Neural cell (in vitro differentiated cells): ENCODE results near the gene DHPS. TPM values are rescaled to one million over a fixed set of nuclear protein-coding genes. Genes with fewer than 3 reads are reported as not detected.

Source experiments
- H2AFZ ChIP-seq: fragments of 200-600, 300-800 bp; sonication (generic), shearing (Covaris generic); 2 replicates; pipeline ENCODE4 v1.6.0; 2014; ENCODE audit warnings: low read depth, mild to moderate bottlenecking, antibody characterized with exemption, low read length, moderate library complexity
- H3F3A ChIP-seq: fragments of 200-600 bp; shearing (Covaris generic); 2 replicates; pipeline ENCODE4 v1.6.1; 2016; ENCODE audit warnings: mild to moderate bottlenecking, moderate library complexity, mixed read lengths, antibody characterized with exemption, low read length; ENCODE audit not compliant: insufficient read depth, poor library complexity, severe bottlenecking
- H3K27ac ChIP-seq: fragments of 200-600, 300-800 bp; sonication (generic), shearing (Covaris generic); 2 replicates; pipeline ENCODE4 v1.5.1; 2014; ENCODE audit warnings: mild to moderate bottlenecking, low read length, moderate library complexity
- H3K27me3 ChIP-seq: fragments of 300-800, 200-600 bp; sonication (generic), shearing (Covaris generic); 2 replicates; pipeline ENCODE4 v1.6.0; 2014; ENCODE audit warnings: mild to moderate bottlenecking, low read depth, low read length, moderate library complexity; ENCODE audit not compliant: insufficient read depth
- H3K36me3 ChIP-seq: fragments of 300-800, 200-600 bp; sonication (generic), shearing (Covaris generic); 2 replicates; pipeline ENCODE4 v1.5.1; 2014; ENCODE audit warnings: mild to moderate bottlenecking, antibody characterized with exemption, low read length, moderate library complexity; ENCODE audit not compliant: insufficient read depth
- H3K4me2 ChIP-seq: fragments of 300-800, 200-600 bp; sonication (generic), shearing (Covaris generic); 2 replicates; pipeline ENCODE4 v1.6.0; 2014; ENCODE audit warnings: mild to moderate bottlenecking, low read length
- H3K4me3 ChIP-seq: fragments of 300-800, 200-600 bp; sonication (generic), shearing (Covaris generic); 2 replicates; pipeline ENCODE4 v1.5.1; 2014; ENCODE audit warnings: mild to moderate bottlenecking, low read length, moderate library complexity
- H3K79me2 ChIP-seq: fragments of 200-600 bp; shearing (Covaris generic); replicated peaks from 2 replicates; pipeline ENCODE4 v1.6.0; 2014; ENCODE audit warnings: mild to moderate bottlenecking, low read length, moderate library complexity; ENCODE audit not compliant: insufficient read depth
- H3K9ac ChIP-seq: fragments of 300-800, 200-600 bp; sonication (generic), shearing (Covaris generic); 2 replicates; pipeline ENCODE4 v1.6.1; 2016; ENCODE audit warnings: mild to moderate bottlenecking, low read length, mixed read lengths
- H3K9me2 ChIP-seq: fragments of 200-600 bp; shearing (Covaris generic); 2 replicates; pipeline ENCODE4 v1.6.1; 2016; ENCODE audit warnings: mild to moderate bottlenecking, low read length, mixed read lengths; ENCODE audit not compliant: insufficient read depth
- H3K9me3 ChIP-seq: fragments of 200-600, 300-800 bp; sonication (generic), shearing (Covaris generic); 2 replicates; pipeline ENCODE4 v1.6.1; 2016; ENCODE audit warnings: mild to moderate bottlenecking, mixed run types, low read length, moderate library complexity, mixed read lengths
- H4K20me1 ChIP-seq: fragments of 200-600 bp; shearing (Covaris generic); 2 replicates; pipeline ENCODE4 v1.6.1; 2016; ENCODE audit warnings: mild to moderate bottlenecking, mixed run types; ENCODE audit not compliant: insufficient read depth
- EP300 ChIP-seq: fragments of 450-650 bp; conservative IDR thresholded peaks from 2 replicates; pipeline ENCODE4 v1.6.1; 2014; ENCODE audit warnings: antibody characterized with exemption, mild to moderate bottlenecking, moderate library complexity; ENCODE audit not compliant: poor library complexity, severe bottlenecking
- EZH2 ChIP-seq: fragments of 200-600, 300-800 bp; shearing (Covaris generic), sonication (generic); IDR thresholded peaks from 2 replicates; pipeline ENCODE4 v1.6.1; 2014; ENCODE audit warnings: antibody characterized with exemption, low read length, borderline replicate concordance, mild to moderate bottlenecking; ENCODE audit not compliant: insufficient read depth, poor library complexity, severe bottlenecking
- MXI1 ChIP-seq: fragments of 450-650 bp; conservative IDR thresholded peaks from 2 replicates; pipeline ENCODE4 v1.6.1; 2014; ENCODE audit warnings: antibody characterized with exemption, mild to moderate bottlenecking; ENCODE audit not compliant: poor library complexity, severe bottlenecking
- POLR2AphosphoS5 ChIP-seq: IDR thresholded peaks from 2 replicates; pipeline ENCODE4 v1.6.1; 2012
- RAD21 ChIP-seq: fragments of 450-650 bp; conservative IDR thresholded peaks from 2 replicates; pipeline ENCODE4 v1.6.1; 2014; ENCODE audit warnings: antibody characterized with exemption, mild to moderate bottlenecking, moderate library complexity
- SMC3 ChIP-seq: fragments of 450-650 bp; conservative IDR thresholded peaks from 2 replicates; pipeline ENCODE4 v1.6.1; 2014; ENCODE audit warnings: antibody characterized with exemption, mild to moderate bottlenecking, moderate library complexity; ENCODE audit not compliant: poor library complexity
- TAF1 ChIP-seq: IDR thresholded peaks from 2 replicates; pipeline ENCODE4 v1.6.1; 2012; ENCODE audit warnings: low read depth
- polyA minus RNA-seq: library from RNA; depleted of rRNA, polyadenylated mRNA; stranded (reverse); fragments of >200 nt; gene quantifications from 2 replicates; pipeline ENCODE4 v1.2.3, GENCODE V29; 2014
- polyA plus RNA-seq: library from polyadenylated mRNA; depleted of rRNA; stranded (reverse); fragments of >200 nt; gene quantifications from 2 replicates; pipeline ENCODE4 v1.2.3, GENCODE V29; 2014
- TF ChIP-seq, protein P1 (sequence below): fragments of 450-650 bp; IDR thresholded peaks from 2 replicates; pipeline ENCODE4 v1.5.1; 2014; ENCODE audit warnings: antibody characterized with exemption, mild to moderate bottlenecking, moderate library complexity; ENCODE audit not compliant: poor library complexity, severe bottlenecking
- TF ChIP-seq, protein P2 (sequence below): IDR thresholded peaks from 2 replicates; pipeline ENCODE4 v1.6.1; 2012; ENCODE audit warnings: borderline replicate concordance

The DHPS gene
- polyA plus RNA-seq (227 and 239 TPM in 2 replicates), polyA minus RNA-seq (78.4 and 104 TPM in 2 replicates)

DNA sequence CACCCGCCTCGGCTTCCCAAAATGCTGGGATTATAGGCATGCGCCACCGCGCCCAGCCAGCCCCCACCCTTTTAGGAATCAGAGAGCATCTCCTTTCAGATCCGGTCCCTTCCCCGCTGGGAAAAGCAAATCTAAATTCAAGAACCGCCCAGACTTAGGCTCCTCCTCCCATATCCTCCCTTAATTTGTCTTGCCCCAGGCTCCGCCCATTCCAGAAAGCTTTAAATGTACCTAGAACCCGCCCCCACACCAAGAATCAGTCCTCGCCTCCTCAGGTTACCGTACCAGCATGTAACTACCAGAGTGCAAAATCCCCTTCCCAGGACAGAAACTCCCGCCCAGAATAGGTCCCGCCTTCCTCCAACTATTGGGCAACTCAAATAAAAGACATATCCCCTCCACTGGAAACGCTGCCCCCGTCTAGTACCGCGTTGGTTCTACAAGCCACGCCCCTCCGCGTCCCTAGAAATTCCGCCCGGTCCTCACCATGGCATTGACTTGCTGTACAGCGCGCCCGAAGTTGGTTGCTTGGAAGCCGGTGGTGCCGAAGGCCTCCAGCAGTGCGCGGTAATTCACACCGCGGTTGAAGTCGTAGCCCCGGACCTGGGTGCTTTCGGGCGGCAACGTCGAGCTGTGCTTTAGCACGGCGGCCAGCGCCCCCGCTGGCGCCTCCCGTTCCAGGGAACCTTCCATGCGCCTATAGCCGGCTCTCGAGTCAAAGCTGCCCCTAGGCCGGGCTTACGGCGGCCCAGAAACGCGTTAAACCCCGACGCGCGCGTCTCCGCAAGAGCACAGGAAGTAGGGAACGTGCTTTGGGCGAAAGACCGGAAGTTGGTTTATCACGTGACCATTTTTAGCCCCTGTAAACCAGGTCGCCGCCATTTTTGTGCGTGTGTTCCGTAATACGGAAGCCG lies at the start of gene DHPS:
Gene DHPS, minus strand, starts transcription at position 807 of the 914 bp plus-strand sequence. Its CDS starts 114 bp downstream, at position 693.
- peaks cover 12% of the 10 kb centered on the region for H3K79me2 ChIP-seq
- H3F3A ChIP-seq, result peaks cover 6% of the 10 kb centered on the region
- TF ChIP-seq RAD21 (peak; percentile 44), EZH2 (no peak), TAF1 (no peak), SMC3 (peak; percentile 32), POLR2AphosphoS5 (peak; percentile 92), EP300 (peak; percentile 67), MXI1 (peak; percentile 93)
- TF ChIP-seq, protein P1, sequence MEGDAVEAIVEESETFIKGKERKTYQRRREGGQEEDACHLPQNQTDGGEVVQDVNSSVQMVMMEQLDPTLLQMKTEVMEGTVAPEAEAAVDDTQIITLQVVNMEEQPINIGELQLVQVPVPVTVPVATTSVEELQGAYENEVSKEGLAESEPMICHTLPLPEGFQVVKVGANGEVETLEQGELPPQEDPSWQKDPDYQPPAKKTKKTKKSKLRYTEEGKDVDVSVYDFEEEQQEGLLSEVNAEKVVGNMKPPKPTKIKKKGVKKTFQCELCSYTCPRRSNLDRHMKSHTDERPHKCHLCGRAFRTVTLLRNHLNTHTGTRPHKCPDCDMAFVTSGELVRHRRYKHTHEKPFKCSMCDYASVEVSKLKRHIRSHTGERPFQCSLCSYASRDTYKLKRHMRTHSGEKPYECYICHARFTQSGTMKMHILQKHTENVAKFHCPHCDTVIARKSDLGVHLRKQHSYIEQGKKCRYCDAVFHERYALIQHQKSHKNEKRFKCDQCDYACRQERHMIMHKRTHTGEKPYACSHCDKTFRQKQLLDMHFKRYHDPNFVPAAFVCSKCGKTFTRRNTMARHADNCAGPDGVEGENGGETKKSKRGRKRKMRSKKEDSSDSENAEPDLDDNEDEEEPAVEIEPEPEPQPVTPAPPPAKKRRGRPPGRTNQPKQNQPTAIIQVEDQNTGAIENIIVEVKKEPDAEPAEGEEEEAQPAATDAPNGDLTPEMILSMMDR, result peak; percentile 53
- TF ChIP-seq, protein P2, sequence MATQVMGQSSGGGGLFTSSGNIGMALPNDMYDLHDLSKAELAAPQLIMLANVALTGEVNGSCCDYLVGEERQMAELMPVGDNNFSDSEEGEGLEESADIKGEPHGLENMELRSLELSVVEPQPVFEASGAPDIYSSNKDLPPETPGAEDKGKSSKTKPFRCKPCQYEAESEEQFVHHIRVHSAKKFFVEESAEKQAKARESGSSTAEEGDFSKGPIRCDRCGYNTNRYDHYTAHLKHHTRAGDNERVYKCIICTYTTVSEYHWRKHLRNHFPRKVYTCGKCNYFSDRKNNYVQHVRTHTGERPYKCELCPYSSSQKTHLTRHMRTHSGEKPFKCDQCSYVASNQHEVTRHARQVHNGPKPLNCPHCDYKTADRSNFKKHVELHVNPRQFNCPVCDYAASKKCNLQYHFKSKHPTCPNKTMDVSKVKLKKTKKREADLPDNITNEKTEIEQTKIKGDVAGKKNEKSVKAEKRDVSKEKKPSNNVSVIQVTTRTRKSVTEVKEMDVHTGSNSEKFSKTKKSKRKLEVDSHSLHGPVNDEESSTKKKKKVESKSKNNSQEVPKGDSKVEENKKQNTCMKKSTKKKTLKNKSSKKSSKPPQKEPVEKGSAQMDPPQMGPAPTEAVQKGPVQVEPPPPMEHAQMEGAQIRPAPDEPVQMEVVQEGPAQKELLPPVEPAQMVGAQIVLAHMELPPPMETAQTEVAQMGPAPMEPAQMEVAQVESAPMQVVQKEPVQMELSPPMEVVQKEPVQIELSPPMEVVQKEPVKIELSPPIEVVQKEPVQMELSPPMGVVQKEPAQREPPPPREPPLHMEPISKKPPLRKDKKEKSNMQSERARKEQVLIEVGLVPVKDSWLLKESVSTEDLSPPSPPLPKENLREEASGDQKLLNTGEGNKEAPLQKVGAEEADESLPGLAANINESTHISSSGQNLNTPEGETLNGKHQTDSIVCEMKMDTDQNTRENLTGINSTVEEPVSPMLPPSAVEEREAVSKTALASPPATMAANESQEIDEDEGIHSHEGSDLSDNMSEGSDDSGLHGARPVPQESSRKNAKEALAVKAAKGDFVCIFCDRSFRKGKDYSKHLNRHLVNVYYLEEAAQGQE, result peak; percentile 47
- peak within 1 kb of the TSS; percentile 84 for H3K4me3 ChIP-seq
- peak within 1 kb of the TSS; percentile 59 for H2AFZ ChIP-seq
- peak within 1 kb of the TSS; percentile 85 for H3K27ac ChIP-seq
- H3K36me3 ChIP-seq, result peaks cover 5% of the 10 kb centered on the region
- no peaks in the 10 kb centered on the region for H3K9me2 ChIP-seq
- H3K9ac ChIP-seq, result peak within 1 kb of the TSS; percentile 80
- no peaks in the 10 kb centered on the region for H4K20me1 ChIP-seq
- no peaks in the 10 kb centered on the region for H3K27me3 ChIP-seq
- H3K4me2 ChIP-seq, result peak within 1 kb of the TSS; percentile 43
- H3K9me3 ChIP-seq, result no peaks in the 10 kb centered on the region

DNA sequence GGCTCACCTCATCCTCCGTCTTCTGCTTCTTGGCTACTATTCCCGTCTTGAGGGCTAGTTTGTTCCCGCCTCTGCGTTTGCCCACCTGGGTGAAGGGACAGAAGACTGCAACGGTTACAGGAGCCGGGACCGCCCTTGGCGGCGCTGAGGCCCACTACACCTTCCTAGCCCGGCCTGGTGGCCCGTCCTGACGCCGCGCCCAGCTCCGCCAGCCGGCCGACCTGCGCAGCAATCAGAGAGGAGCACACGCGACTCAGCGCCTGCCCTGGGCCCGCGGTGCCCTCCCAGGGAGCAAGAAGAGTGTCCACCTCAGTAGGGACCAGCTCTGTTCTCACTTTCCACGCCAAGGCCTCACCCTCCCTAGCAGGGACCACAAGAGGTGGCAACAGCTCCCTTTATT lies 49.7 kb upstream of the DHPS start:
- no peaks in the 10 kb centered on the region for H3K9me2 ChIP-seq
- H3K4me3 ChIP-seq, result no peak overlapping the region
- no peak overlapping the region for H2AFZ ChIP-seq
- H3K9ac ChIP-seq, result no peak overlapping the region
- TF ChIP-seq EP300 (no peak), TAF1 (no peak), RAD21 (no peak), EZH2 (no peak), MXI1 (no peak), POLR2AphosphoS5 (no peak), SMC3 (no peak)
- TF ChIP-seq, protein P1, result no peak
- TF ChIP-seq, protein P2, result no peak
- H3K79me2 ChIP-seq, result peaks cover 31% of the 10 kb centered on the region
- H3K27ac ChIP-seq, result no peak overlapping the region
- H3K9me3 ChIP-seq, result no peaks in the 10 kb centered on the region
- H3K4me2 ChIP-seq, result no peak overlapping the region
- no peaks in the 10 kb centered on the region for H3F3A ChIP-seq
- H4K20me1 ChIP-seq, result no peaks in the 10 kb centered on the region
- no peaks in the 10 kb centered on the region for H3K36me3 ChIP-seq
- no peaks in the 10 kb centered on the region for H3K27me3 ChIP-seq
